C4-2B (cell line): ENCODE measurements around the gene DLEU7.

Experiments used
- H3K27ac ChIP-seq: fragments of 450-650 bp; 2 replicates; pipeline ENCODE4 v1.5.1; 2017
- CTCF ChIP-seq: fragments of 450-650 bp; conservative IDR thresholded peaks from 2 replicates; pipeline ENCODE4 v1.5.1; 2017; ENCODE audit warnings: mild to moderate bottlenecking
- ZFX ChIP-seq: fragments of 450-650 bp; IDR thresholded peaks from 2 replicates; pipeline ENCODE4 v1.6.1; 2017

Gene DLEU7

GRCh38 chr13:50793026-50793425 lies 50.5 kb downstream of the DLEU7 start:
- TF ChIP-seq ZFX (no peak), CTCF (no peak)

GRCh38 chr13:50788551-50789210 lies 54.8 kb downstream of the DLEU7 start:
- TF ChIP-seq ZFX (no peak), CTCF (no peak)
- H3K27ac ChIP-seq = no peak overlapping the region

More at GRCh38 chr13:50793026-50793425, 50.5 kb downstream of the DLEU7 start:
- no peak overlapping the region for H3K27ac ChIP-seq

GRCh38 chr13:50787316-50788195 lies 55.9 kb downstream of the DLEU7 start:
- H3K27ac ChIP-seq = no peak overlapping the region

GRCh38 chr13:50783717-50784290 lies 59.7 kb downstream of the DLEU7 start:
- TF ChIP-seq ZFX (no peak), CTCF (no peak)
- no peak overlapping the region for H3K27ac ChIP-seq

More at GRCh38 chr13:50787316-50788195, 55.9 kb downstream of the DLEU7 start:
- no peak for TF ChIP-seq CTCF

- no peak for TF ChIP-seq ZFX
- no peak for TF ChIP-seq CTCF
- H3K27ac ChIP-seq = no peak overlapping the region
Measured at GRCh38 chr13:50783066-50783465, 60.4 kb downstream of the DLEU7 start.

GRCh38 chr13:50780201-50781015 lies 63.1 kb downstream of the DLEU7 start:
- TF ChIP-seq ZFX (no peak), CTCF (no peak)
- no peak overlapping the region for H3K27ac ChIP-seq
